ENCODE results near the gene MORN1. TPM values are rescaled to one million over a fixed set of nuclear protein-coding genes. Genes with fewer than 3 reads are reported as not detected.

The MORN1 gene
- total RNA-seq, 1 experiment from 2014 or later, result 23.2 TPM

GRCh38 chr1:2344744-2345296 is 46.5 kb downstream of the MORN1 start:
- no peak overlapping the region for H3K27ac Mint-ChIP-seq (ENCODE audit: unreplicated experiment)
- no peaks in the 10 kb centered on the region for H3K4me1 Mint-ChIP-seq (ENCODE audit: low read depth, unreplicated experiment)
- no TSS peak for BruUV-seq (replicated peaks)
- H3K36me3 Mint-ChIP-seq (ENCODE audit: insufficient read depth, unreplicated experiment), result no peaks in the 10 kb centered on the region
- intact Hi-C loops (cut with micrococcal nuclease; ENCODE audit: unreplicated experiment), result no loop called here
- no peaks in the 10 kb centered on the region for H3K9me3 Mint-ChIP-seq (ENCODE audit: low read depth, unreplicated experiment)
- H3K4me3 Mint-ChIP-seq (ENCODE audit: low read depth, unreplicated experiment), result no peak overlapping the region
- DNase-seq, result no peak
- TF ChIP-seq CTCF (IDR thresholded peaks at IDR 0.05; ENCODE audit: unreplicated experiment), result no peak
- H3K27me3 Mint-ChIP-seq (ENCODE audit: unreplicated experiment), result no peaks in the 10 kb centered on the region
- CTCF ChIA-PET, result no interaction called here

DNA sequence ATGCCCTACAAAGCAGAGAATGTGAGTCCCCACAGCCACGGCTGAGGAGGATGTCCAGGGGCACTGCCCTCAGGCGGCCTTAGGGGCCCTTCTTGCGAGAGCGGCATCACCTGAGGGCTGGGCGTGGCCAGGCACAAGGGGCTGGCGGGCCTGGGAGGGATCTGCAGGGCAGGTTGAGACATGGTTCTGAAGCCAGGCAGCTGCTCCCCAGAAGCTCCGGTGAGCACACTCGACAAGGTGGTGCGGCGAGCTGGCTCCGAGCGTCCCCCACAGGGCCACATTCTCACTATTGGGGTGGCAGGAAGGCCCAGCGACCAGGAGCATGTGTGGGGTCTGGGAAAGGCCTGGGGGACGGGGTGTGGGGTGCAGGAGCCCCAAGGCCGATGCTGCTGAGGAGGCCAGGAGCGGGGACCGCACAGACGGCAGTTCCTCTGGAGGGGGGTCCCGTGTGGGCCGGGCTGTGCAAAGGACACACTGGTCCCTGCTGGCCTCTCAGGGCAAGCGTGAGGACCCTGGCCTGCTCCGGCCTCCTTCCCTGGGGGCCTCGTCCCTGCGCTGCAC is 47.2 kb downstream of the MORN1 start:
- BruUV-seq (replicated peaks), result no TSS peak
- no peaks in the 10 kb centered on the region for H3K36me3 Mint-ChIP-seq (ENCODE audit: insufficient read depth, unreplicated experiment)
- H3K27ac Mint-ChIP-seq (ENCODE audit: unreplicated experiment), result no peak overlapping the region

DNA sequence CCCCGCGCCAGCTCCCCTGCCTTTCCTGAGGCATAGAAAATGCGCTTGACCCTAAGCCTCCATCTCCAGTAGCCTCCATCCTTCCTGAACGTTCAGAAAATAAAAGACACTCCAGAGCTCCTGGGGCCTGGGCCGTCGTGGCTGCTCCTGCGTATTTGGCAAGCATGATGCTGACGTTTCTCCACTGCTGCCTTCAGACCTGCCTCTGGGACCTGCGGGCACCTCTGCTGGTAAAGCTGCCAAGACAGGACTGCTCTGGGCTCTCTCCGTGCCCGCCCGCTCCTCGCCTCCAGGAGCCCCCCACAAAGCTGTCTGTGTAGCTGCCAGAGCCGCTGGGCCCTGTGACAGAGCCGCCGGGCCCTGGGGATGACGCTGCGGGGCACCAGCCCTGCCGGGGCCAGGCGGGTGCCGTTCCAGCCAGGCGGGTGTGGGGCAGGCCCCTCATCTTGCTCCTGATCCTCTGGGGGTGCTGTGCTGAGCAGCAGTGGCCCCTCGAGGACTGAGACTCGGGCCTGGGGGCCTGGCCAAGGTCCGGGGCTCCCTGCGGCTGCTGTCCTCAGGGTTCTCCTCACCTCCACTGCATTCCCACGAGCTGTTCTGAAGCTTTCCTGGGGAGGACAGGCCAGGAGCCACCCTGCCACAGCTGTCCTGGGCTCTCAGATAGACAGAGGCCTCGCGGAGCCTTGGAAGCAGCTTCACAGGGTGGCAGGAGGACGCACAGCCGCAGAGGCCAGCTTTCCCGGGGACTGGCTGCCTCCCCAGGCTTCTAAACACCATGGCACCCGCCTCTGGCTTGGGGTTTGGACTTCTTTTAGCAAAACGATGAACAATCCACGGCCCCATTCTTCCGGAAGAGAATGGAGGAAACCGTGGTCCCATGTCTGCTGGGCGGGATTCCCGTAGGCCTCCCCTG is 48.1 kb downstream of the MORN1 start:
- DNase-seq, result no peak
- Mint-ChIP-seq H3K4me3 (ENCODE audit: low read depth, unreplicated experiment) (no peak overlapping the region), H3K27ac (ENCODE audit: unreplicated experiment) (no peak overlapping the region), H3K4me1 (ENCODE audit: low read depth, unreplicated experiment) (no peaks in the 10 kb centered on the region), H3K36me3 (ENCODE audit: insufficient read depth, unreplicated experiment) (no peaks in the 10 kb centered on the region), H3K27me3 (ENCODE audit: unreplicated experiment) (no peaks in the 10 kb centered on the region), H3K9me3 (ENCODE audit: low read depth, unreplicated experiment) (no peaks in the 10 kb centered on the region)
- CTCF ChIA-PET, result no interaction called here
- no peak for TF ChIP-seq CTCF (IDR thresholded peaks at IDR 0.05; ENCODE audit: unreplicated experiment)
- BruUV-seq (replicated peaks), result no TSS peak
- intact Hi-C loops (cut with micrococcal nuclease; ENCODE audit: unreplicated experiment), result no loop called here

More for the DNA sequence above, 47.2 kb downstream of the MORN1 start:
- H3K9me3 Mint-ChIP-seq (ENCODE audit: low read depth, unreplicated experiment), result no peaks in the 10 kb centered on the region
- DNase-seq, result no peak
- intact Hi-C loops (cut with micrococcal nuclease; ENCODE audit: unreplicated experiment), result no loop called here
- no peaks in the 10 kb centered on the region for H3K27me3 Mint-ChIP-seq (ENCODE audit: unreplicated experiment)
- H3K4me1 Mint-ChIP-seq (ENCODE audit: low read depth, unreplicated experiment), result no peaks in the 10 kb centered on the region
- H3K4me3 Mint-ChIP-seq (ENCODE audit: low read depth, unreplicated experiment), result no peak overlapping the region
- CTCF ChIA-PET, result no interaction called here
- TF ChIP-seq CTCF (IDR thresholded peaks at IDR 0.05; ENCODE audit: unreplicated experiment), result no peak

- BruUV-seq (replicated peaks), result no TSS peak
- H3K27ac Mint-ChIP-seq (ENCODE audit: unreplicated experiment), result no peak overlapping the region
- CTCF ChIA-PET, result no interaction called here
Measured at GRCh38 chr1:2342384-2343022, 48.9 kb downstream of the MORN1 start.

More at GRCh38 chr1:2342384-2343022, 48.9 kb downstream of the MORN1 start:
- TF ChIP-seq CTCF (IDR thresholded peaks at IDR 0.05; ENCODE audit: unreplicated experiment), result no peak
- DNase-seq, result no peak
- intact Hi-C loops (cut with micrococcal nuclease; ENCODE audit: unreplicated experiment), result no loop called here
- H3K9me3 Mint-ChIP-seq (ENCODE audit: low read depth, unreplicated experiment), result no peaks in the 10 kb centered on the region
- no peaks in the 10 kb centered on the region for H3K27me3 Mint-ChIP-seq (ENCODE audit: unreplicated experiment)
- no peaks in the 10 kb centered on the region for H3K36me3 Mint-ChIP-seq (ENCODE audit: insufficient read depth, unreplicated experiment)
- H3K4me1 Mint-ChIP-seq (ENCODE audit: low read depth, unreplicated experiment), result no peaks in the 10 kb centered on the region
- no peak overlapping the region for H3K4me3 Mint-ChIP-seq (ENCODE audit: low read depth, unreplicated experiment)

All from Calu3 (cell line).